MG63 (cell line): ENCODE measurements around the gene APBB3. TPM values are rescaled to one million over a fixed set of nuclear protein-coding genes. Genes with fewer than 3 reads are reported as not detected.
A peak's percentile ranks its signal among the peaks of the same experiment; 100 is the strongest.

ENCODE experiments used
- DNase-seq: peaks from one replicate; pipeline ENCODE4 v3.0.0-alpha.2; 2020
- H3K27me3 ChIP-seq: fragments of 250-450 bp; sonication (Bioruptor Pico); 2 replicates; pipeline ENCODE4 v1.5.1; 2020; ENCODE audit warnings: mild to moderate bottlenecking, moderate library complexity
- H3K36me3 ChIP-seq: fragments of 250-450 bp; sonication (Bioruptor Pico); 2 replicates; pipeline ENCODE4 v1.5.1; 2020; ENCODE audit warnings: mild to moderate bottlenecking, moderate library complexity
- H3K4me3 ChIP-seq: fragments of 250-450 bp; sonication (Bioruptor Pico); 2 replicates; pipeline ENCODE4 v1.5.1; 2020; ENCODE audit warnings: mild to moderate bottlenecking, moderate library complexity
- H3K9me3 ChIP-seq: fragments of 250-450 bp; sonication (Bioruptor Pico); 2 replicates; pipeline ENCODE4 v1.5.1; 2020; ENCODE audit warnings: mild to moderate bottlenecking, moderate library complexity
- total RNA-seq: library from RNA; depleted of rRNA; stranded (reverse); fragments of >200 nt; shearing (Covaris generic); gene quantifications from 2 replicates; pipeline ENCODE4 v1.2.3, GENCODE V29; 2014; ENCODE audit warnings: low replicate concordance

The APBB3 gene
- total RNA-seq, 1 experiment from 2014 or later, result 12.5 TPM

DNA sequence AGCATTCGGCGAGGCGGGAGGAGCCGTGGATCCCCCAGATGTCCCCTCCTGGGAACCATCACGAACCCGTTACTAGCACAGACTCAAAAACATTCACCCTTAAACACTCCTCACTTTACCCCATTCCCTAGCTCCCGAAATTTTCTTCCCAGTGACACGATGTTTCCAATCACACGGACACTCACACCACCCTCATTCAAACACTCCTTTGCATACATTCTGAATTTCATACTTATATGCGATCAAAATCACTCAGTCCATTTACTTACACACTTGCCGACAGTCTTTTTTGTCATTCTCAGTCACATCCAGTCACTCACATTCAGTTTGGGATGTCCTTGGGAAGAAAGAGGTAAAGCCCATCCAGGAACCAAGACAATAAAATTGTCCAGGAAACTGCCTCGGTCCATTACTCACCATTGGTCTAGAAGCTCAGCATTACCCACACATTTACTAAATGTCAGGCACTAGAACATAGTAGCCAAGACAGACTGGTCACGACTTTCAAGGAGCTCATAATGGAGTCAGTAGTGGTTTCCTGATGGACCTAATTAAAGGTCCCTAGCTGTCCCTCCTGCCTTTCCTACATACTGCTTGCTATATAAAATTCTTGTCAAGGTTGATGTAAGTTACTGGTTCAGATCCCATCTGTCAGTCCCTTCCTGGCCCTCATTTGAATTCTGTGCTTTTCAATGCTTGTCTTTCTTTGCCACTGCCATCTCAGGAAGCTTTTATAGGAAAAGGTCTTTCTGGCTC lies 804 bp upstream of the APBB3 start:
- peak overlapping the region; percentile 83 for H3K4me3 ChIP-seq
- no peaks in the 10 kb centered on the region for H3K27me3 ChIP-seq
- H3K9me3 ChIP-seq, result no peaks in the 10 kb centered on the region
- no peak for DNase-seq
- H3K36me3 ChIP-seq, result peaks cover 40% of the 10 kb centered on the region

DNA sequence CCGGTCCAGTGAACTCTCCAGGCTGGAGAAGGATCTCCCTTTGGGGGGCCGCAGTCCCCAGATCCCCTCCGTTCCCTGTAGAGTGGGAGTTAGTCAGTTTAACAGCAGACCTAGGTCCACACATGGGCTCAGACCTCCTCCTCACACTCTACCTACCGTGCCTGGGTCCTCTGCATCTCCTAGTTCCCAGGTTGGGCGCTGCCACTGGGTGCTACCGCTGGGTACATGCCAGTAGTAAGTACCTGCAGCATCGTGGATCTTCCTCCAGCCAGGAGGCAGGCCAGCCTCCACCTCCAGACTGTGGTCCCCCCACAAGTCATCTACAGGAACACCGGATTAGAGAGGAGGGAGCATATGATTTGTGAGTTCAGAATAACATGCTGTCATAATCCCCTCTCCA lies 802 bp downstream of the APBB3 start:
- Histone ChIP-seq H3K27me3 (no peaks in the 10 kb centered on the region), H3K4me3 (peak overlapping the region; percentile 83), H3K9me3 (no peaks in the 10 kb centered on the region), H3K36me3 (peaks cover 33% of the 10 kb centered on the region)
- no peak for DNase-seq

DNA sequence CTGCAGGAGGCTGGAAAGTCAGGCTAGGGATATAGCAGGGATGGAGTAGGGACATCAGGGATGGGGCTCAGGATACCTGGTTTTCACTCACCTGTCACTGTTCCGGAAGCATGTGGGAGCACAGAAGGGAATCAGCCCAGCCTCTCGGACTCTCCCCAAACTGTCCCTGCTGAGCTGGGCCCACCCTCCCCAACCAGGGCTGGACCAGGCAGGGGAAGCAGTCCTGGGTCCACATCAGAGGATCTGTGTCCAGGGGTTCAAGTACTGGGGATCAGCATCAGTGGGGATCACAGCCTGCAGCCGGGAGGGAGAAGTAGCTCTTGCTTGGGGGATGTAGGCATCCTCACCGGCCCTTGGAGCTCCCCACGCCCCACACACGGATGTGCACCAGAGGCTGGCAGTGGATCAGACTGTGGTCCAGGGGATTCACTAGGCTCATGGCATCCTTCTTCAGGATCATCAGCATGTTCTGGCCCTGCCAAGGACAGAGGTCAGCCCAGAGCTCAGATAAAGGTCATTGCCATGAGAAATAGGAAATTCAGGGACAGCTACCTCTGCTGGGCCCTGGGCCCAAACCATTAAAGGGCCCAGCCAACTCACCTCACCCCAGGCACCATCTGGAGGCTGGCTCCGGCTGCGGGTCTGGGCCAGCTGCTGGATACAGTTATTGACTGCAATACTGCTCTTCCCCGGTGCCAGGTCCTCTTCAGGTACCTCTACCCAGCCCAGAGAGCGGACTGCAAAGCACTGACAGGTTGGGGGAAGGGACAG lies 2.5 kb downstream of the APBB3 start:
- DNase-seq, result no peak

GRCh38 chr5:140560227-140560626 lies 4.2 kb downstream of the APBB3 start:
- no peak for DNase-seq
- no peaks in the 10 kb centered on the region for H3K9me3 ChIP-seq
- H3K27me3 ChIP-seq, result no peaks in the 10 kb centered on the region

More for the DNA sequence above, 2.5 kb downstream of the APBB3 start:
- H3K36me3 ChIP-seq, result peaks cover 22% of the 10 kb centered on the region
- no peaks in the 10 kb centered on the region for H3K9me3 ChIP-seq
- H3K27me3 ChIP-seq, result no peaks in the 10 kb centered on the region
- H3K4me3 ChIP-seq, result no peak overlapping the region

DNA sequence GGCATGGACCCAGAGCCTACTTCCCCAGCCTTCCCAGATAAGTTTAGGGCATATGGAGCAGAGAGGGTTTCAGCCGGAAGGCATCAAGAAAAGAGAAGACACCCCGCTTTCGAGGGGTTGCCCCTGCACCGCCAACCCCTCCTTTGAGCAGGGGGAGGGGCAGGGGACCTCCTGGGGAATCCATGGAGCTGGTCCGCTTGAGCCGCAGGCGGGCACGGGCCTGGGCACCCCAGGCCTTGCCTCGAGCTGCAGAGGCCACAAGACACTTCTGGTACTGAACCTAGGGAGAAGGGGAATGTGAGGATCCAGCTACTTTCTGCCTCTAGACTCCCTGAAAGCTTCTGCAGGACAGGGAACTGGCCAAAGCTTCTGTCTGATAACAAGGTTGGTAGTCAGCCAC lies 5.9 kb downstream of the APBB3 start:
- peaks cover 31% of the 10 kb centered on the region for H3K36me3 ChIP-seq
- no peak overlapping the region for H3K4me3 ChIP-seq
- no peak for DNase-seq
- H3K9me3 ChIP-seq, result no peaks in the 10 kb centered on the region
- no peaks in the 10 kb centered on the region for H3K27me3 ChIP-seq

More at GRCh38 chr5:140560227-140560626, 4.2 kb downstream of the APBB3 start:
- Histone ChIP-seq H3K36me3 (peaks cover 22% of the 10 kb centered on the region), H3K4me3 (no peak overlapping the region)

DNA sequence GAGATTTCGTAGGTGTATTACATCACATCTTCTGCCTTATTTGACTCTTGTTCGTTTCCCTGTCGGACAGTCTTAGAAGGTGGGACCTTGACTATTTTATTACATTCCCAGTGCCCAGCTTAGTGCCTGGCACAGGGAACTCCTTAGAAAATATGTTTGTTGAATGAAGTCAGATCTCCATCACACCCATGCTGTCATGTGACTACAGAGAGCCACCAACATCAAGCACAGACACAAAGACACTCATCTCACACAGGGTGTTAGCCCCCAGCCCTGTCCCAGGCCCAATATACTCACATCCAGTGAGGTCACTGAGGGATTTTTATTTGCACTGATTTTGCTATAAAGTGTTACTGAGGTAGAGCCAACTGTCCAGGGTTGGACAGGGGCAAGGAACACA lies 6.4 kb downstream of the APBB3 start:
- H3K9me3 ChIP-seq, result no peaks in the 10 kb centered on the region
- peaks cover 36% of the 10 kb centered on the region for H3K36me3 ChIP-seq
- no peaks in the 10 kb centered on the region for H3K27me3 ChIP-seq
- peak overlapping the region; percentile 90 for H3K4me3 ChIP-seq
- no peak for DNase-seq

DNA sequence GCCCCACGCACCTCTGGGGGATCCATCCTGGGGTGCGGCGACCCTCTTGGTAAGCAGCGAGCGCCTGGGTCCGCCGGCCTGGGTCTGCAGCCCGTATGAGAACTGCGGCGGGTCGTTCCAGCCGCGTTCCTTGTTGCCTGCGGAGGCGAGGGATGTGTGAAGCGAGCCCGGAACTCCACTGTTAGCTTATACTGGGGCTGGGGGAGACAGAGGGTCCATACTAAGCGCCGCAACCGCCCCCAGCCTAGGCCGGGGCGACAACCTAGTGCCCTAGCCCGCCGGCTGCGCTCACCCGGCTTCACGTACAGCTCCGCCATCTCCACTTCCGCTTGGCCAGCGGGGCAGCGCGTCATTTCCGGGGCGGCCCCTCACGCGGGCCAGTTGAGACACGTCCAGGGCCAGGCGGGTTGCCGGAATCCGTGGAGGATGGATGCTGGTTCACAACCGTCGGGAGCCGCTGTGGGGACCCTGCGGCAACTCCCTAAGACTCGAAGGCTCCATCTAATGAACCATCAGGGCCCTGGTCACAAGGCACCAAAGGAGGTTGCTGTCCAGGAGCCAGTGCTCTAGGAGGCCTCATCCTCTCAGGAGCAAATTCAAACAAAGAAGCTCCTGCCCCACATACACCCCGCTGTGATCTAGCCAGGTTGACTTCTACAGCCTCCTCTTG lies 7.1 kb downstream of the APBB3 start, which contains the start of gene SRA1:
Gene SRA1, minus strand, starts transcription at position 338 of the 670 bp plus-strand sequence. Its CDS starts 21 bp downstream, at position 317.
- Histone ChIP-seq H3K4me3 (peak within 1 kb of the TSS; percentile 90), H3K9me3 (no peaks in the 10 kb centered on the region), H3K27me3 (no peaks in the 10 kb centered on the region), H3K36me3 (peaks cover 41% of the 10 kb centered on the region)
- peak; percentile 96 for DNase-seq

DNA sequence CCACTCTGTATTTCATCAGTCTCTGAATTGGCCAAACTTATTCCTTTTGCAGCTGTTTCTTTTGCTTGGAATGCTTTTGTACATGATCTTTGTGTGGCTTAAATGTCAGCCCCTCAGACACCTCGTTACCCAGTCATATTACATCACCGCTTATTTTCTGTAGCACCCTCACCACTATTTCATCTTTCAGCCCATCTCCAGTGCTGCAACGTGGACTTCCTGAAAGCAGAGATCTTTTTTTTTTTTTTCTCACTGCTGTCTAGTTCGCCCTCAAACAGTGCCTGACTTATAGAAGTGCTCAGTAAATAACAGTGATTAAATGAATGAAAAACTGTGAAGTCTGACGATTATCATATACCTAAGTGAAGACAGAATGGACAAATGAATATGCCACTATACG lies 8.0 kb downstream of the APBB3 start:
- H3K4me3 ChIP-seq, result peak overlapping the region; percentile 90
- no peaks in the 10 kb centered on the region for H3K27me3 ChIP-seq
- peaks cover 50% of the 10 kb centered on the region for H3K36me3 ChIP-seq
- no peak for DNase-seq
- H3K9me3 ChIP-seq, result no peaks in the 10 kb centered on the region

- Histone ChIP-seq H3K36me3 (peaks cover 56% of the 10 kb centered on the region), H3K9me3 (no peaks in the 10 kb centered on the region), H3K4me3 (peak overlapping the region; percentile 90), H3K27me3 (no peaks in the 10 kb centered on the region)
- no peak for DNase-seq
Measured at GRCh38 chr5:140555747-140556312, 8.6 kb downstream of the APBB3 start.

- Histone ChIP-seq H3K9me3 (no peaks in the 10 kb centered on the region), H3K27me3 (no peaks in the 10 kb centered on the region), H3K36me3 (peaks cover 68% of the 10 kb centered on the region), H3K4me3 (no peak overlapping the region)
- no peak for DNase-seq
Measured at GRCh38 chr5:140554454-140554853, 9.9 kb downstream of the APBB3 start.

GRCh38 chr5:140553657-140554056 lies 10.7 kb downstream of the APBB3 start:
- H3K4me3 ChIP-seq, result no peak overlapping the region
- no peak for DNase-seq

DNA sequence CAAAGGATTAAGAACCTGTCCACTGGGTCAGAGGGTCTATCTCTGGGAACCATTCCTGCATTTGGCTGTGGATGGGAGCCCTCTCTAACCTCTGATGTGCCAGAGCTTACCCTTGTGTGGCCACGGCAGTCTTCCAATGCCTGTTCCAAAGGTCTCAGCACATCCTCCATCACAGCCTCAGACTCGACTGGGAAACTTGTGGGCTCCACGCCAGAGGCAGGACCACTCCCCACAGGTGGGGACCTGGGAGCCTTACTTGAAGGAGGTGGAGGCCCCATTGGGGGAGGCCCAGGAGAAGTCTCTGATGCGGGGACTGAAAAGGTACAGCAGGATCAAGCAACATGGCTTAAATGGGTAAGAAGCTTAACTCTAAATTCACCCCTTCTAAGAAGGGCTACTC lies 12.5 kb downstream of the APBB3 start:
- Histone ChIP-seq H3K36me3 (peaks cover 73% of the 10 kb centered on the region), H3K9me3 (no peaks in the 10 kb centered on the region), H3K27me3 (no peaks in the 10 kb centered on the region), H3K4me3 (no peak overlapping the region)
- no peak for DNase-seq

More at GRCh38 chr5:140553657-140554056, 10.7 kb downstream of the APBB3 start:
- no peaks in the 10 kb centered on the region for H3K9me3 ChIP-seq
- no peaks in the 10 kb centered on the region for H3K27me3 ChIP-seq
- H3K36me3 ChIP-seq, result peaks cover 76% of the 10 kb centered on the region

DNA sequence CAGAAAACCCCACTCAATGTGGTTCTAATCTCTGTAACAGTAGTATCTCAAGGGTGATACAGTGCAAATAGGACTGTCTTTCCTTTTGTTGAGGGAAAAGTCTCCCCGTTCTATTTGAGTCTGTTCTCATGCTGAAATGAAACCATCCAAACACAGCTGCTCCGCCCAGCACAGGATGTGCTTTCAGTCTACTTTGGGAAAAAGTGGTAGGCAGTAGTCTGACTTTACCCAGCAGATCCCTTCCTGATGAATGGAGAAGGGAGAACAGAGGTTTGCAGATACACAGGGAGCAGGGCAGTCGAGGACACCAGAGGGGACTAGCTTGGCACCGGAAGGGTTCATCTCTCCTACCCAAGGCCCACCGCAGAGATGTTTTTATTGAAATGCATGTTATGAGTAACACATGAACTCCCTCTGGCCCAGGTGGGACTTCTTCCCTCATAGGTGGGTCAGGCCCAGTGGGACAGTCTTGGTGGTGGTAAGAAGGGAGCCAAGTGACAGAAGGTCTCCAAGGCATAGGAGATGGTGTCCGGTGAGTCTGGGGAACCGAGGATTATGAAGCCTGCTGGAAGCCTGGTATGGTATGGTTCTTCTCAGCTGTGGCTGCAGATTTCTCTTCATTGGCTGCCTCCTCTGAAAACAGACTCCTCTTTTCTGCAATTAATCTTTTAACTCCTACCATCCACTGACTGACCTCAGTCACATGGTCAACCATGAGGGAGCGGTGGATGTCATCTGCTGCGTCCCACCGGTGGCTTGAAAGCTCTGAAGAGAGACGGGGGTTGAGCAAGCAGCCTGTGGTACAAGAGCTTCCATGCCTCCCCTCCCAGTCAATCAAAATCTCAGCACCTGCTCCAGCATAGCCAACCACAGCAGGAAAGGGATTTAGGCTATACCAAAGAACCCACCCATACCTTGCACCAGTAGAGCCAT lies 14.0 kb downstream of the APBB3 start:
- peaks cover 59% of the 10 kb centered on the region for H3K36me3 ChIP-seq
- H3K9me3 ChIP-seq, result no peaks in the 10 kb centered on the region
- no peak for DNase-seq
- no peak overlapping the region for H3K4me3 ChIP-seq
- no peaks in the 10 kb centered on the region for H3K27me3 ChIP-seq

GRCh38 chr5:140549237-140550144 lies 14.9 kb downstream of the APBB3 start:
- peak; percentile 67 for DNase-seq
- H3K4me3 ChIP-seq, result no peak overlapping the region
- peaks cover 54% of the 10 kb centered on the region for H3K36me3 ChIP-seq
- H3K27me3 ChIP-seq, result no peaks in the 10 kb centered on the region
- H3K9me3 ChIP-seq, result no peaks in the 10 kb centered on the region

- H3K4me3 ChIP-seq, result no peak overlapping the region
- H3K36me3 ChIP-seq, result peaks cover 60% of the 10 kb centered on the region
- DNase-seq, result no peak
- H3K27me3 ChIP-seq, result no peaks in the 10 kb centered on the region
- no peaks in the 10 kb centered on the region for H3K9me3 ChIP-seq
Measured at GRCh38 chr5:140548791-140549190, 15.6 kb downstream of the APBB3 start.
